Breast epithelium (tissue), 4 donors: ENCODE data around the gene RPL3. TPM values are rescaled to one million over a fixed set of nuclear protein-coding genes. Genes with fewer than 3 reads are reported as not detected.

Experiments
- DNase-seq, 2 donors: peaks; one replicate each; pipeline ENCODE4 v3.0.0-alpha.2; 2019; ENCODE audit warnings: low spot score in 2 of 2
- H3K27ac ChIP-seq, 2 donors: fragments of 200-600 bp; sonication (generic) in 1 of 2; one replicate each; pipeline ENCODE4 v1.5.1; 2016 to 2019; ENCODE audit warnings: mild to moderate bottlenecking in 1 of 2
- H3K27me3 ChIP-seq, 2 donors: fragments of 200-600 bp; sonication (generic) in 1 of 2; one replicate each; pipeline versions ENCODE4 v1.5.1 to v1.6.0; 2017 to 2019; ENCODE audit warnings: control low read depth in 1 of 2, mild to moderate bottlenecking in 1 of 2
- H3K36me3 ChIP-seq: fragments of 200-600 bp; one replicate; pipeline ENCODE4 v1.5.1; 2019
- H3K4me1 ChIP-seq, 2 donors: fragments of 200-600 bp; sonication (generic); one replicate each; pipeline ENCODE4 v1.5.1; 2016 to 2019; ENCODE audit warnings: control low read depth in 1 of 2
- H3K4me3 ChIP-seq, 3 donors: fragments of 200-600 bp; sonication (generic); 1 replicate in 2 of 3; 2 replicates in 1 of 3; pipeline ENCODE4 v1.5.1; 2016 to 2019; ENCODE audit warnings: mild to moderate bottlenecking in 3 of 3, moderate library complexity in 2 of 3
- H3K9me3 ChIP-seq, 2 donors: fragments of 200-600 bp; sonication (generic) in 1 of 2; one replicate each; pipeline ENCODE4 v1.5.1; 2016 to 2019; ENCODE audit warnings: control low read depth in 1 of 2
- CTCF ChIP-seq, 3 donors: fragments of 450-650 bp; IDR thresholded peaks; one replicate each; pipeline ENCODE4 v1.5.1; 2016 to 2017; ENCODE audit warnings: antibody characterized with exemption in 3 of 3, mild to moderate bottlenecking in 3 of 3, moderate library complexity in 3 of 3
- POLR2A ChIP-seq: fragments of 450-650 bp; IDR thresholded peaks from one replicate; pipeline ENCODE4 v1.6.1; 2016; ENCODE audit warnings: antibody characterized with exemption, mild to moderate bottlenecking, moderate library complexity
- POLR2AphosphoS5 ChIP-seq, 3 donors: sonication (generic); formaldehyde crosslinking; IDR thresholded peaks; one replicate each; pipeline ENCODE4 v1.6.1; 2017; ENCODE audit warnings: antibody characterized with exemption in 3 of 3
- intact Hi-C: fragments of 100-400 bp; cut with DNase I; formaldehyde crosslinking; loops from one replicate; pipeline ENCODE4 v1.15.1; 2023; ENCODE audit warnings: low total_unique reads
- total RNA-seq, 3 donors: library from RNA; depleted of rRNA; stranded (reverse); fragments of >200 nt; gene quantifications; one replicate each; pipeline ENCODE4 v1.1.0, GENCODE V29; 2016

RPL3 gene
- total RNA-seq, 3 donors from 2014 or later: 1,827 to 3,262 (median 2,633) TPM

- no peaks in the 10 kb centered on the region for H3K36me3 ChIP-seq
- TF ChIP-seq POLR2A: no peak
- TF ChIP-seq CTCF (IDR thresholded peaks at IDR 0.05): no peak
- no peak for TF ChIP-seq POLR2AphosphoS5 (IDR thresholded peaks at IDR 0.05)
- peak overlapping the region; percentile 80 to 90 for H3K27ac ChIP-seq
- no peaks in the 10 kb centered on the region for H3K9me3 ChIP-seq
- DNase-seq: peak in 1 of 2 donors; percentile 23
- H3K4me1 ChIP-seq: peaks cover 0 to 10% of the 10 kb centered on the region in 2 donors
- H3K27me3 ChIP-seq: no peaks in the 10 kb centered on the region
- intact Hi-C loops: loop anchor here (2.0 to 10.0 kb wide), 3 partner anchors 135 to 305 kb away; partner anchors contain the start of gene ATF4
- H3K4me3 ChIP-seq: no peak overlapping the region
Observed at GRCh38 chr22:39309881-39310714, 9.3 kb downstream of the RPL3 start.

- intact Hi-C loops: no loop called here
- Histone ChIP-seq H3K27me3 (no peaks in the 10 kb centered on the region), H3K36me3 (no peaks in the 10 kb centered on the region), H3K9me3 (no peaks in the 10 kb centered on the region), H3K4me1 (peaks cover 0 to 10% of the 10 kb centered on the region in 2 donors), H3K4me3 (peak overlapping the region in 2 of 3 donors; percentile 35 to 50), H3K27ac (peak overlapping the region; percentile 86 to 90)
- peak in 1 of 3 donors; percentile 19 for TF ChIP-seq POLR2AphosphoS5 (IDR thresholded peaks at IDR 0.05)
- TF ChIP-seq CTCF (IDR thresholded peaks at IDR 0.05): peak; percentile 12 to 44 (median 43)
- TF ChIP-seq POLR2A: no peak
- DNase-seq: peak in 1 of 2 donors; percentile 96
Observed at GRCh38 chr22:39309364-39309861, 10.0 kb downstream of the RPL3 start.

GRCh38 chr22:39308614-39309363 lies 10.6 kb downstream of the RPL3 start:
- peaks cover 0 to 10% of the 10 kb centered on the region in 2 donors for H3K4me1 ChIP-seq
- intact Hi-C loops: no loop called here
- peak in 1 of 2 donors; percentile 87 for DNase-seq
- H3K4me3 ChIP-seq: peak overlapping the region; percentile 23 to 50 (median 35)
- H3K9me3 ChIP-seq: no peaks in the 10 kb centered on the region
- no peaks in the 10 kb centered on the region for H3K27me3 ChIP-seq
- TF ChIP-seq POLR2AphosphoS5 (IDR thresholded peaks at IDR 0.05) (peak; percentile 43 to 93 (median 52)), POLR2A (no peak), CTCF (IDR thresholded peaks at IDR 0.05) (peak in 1 of 3 donors; percentile 13)
- H3K36me3 ChIP-seq: no peaks in the 10 kb centered on the region
- peak overlapping the region; percentile 86 to 90 for H3K27ac ChIP-seq

GRCh38 chr22:39306456-39307361 lies 12.7 kb downstream of the RPL3 start:
- TF ChIP-seq POLR2AphosphoS5 (IDR thresholded peaks at IDR 0.05) (no peak), CTCF (IDR thresholded peaks at IDR 0.05) (peak in 1 of 3 donors; percentile 12), POLR2A (no peak)
- Histone ChIP-seq H3K9me3 (no peaks in the 10 kb centered on the region), H3K4me3 (no peak overlapping the region), H3K4me1 (peaks cover 0 to 10% of the 10 kb centered on the region in 2 donors), H3K36me3 (no peaks in the 10 kb centered on the region), H3K27me3 (no peaks in the 10 kb centered on the region), H3K27ac (peak overlapping the region in 1 of 2 donors; percentile 40)
- intact Hi-C loops: no loop called here
- DNase-seq: no peak
